ENCODE measurements around the gene OTX2.

The OTX2 gene

DNA sequence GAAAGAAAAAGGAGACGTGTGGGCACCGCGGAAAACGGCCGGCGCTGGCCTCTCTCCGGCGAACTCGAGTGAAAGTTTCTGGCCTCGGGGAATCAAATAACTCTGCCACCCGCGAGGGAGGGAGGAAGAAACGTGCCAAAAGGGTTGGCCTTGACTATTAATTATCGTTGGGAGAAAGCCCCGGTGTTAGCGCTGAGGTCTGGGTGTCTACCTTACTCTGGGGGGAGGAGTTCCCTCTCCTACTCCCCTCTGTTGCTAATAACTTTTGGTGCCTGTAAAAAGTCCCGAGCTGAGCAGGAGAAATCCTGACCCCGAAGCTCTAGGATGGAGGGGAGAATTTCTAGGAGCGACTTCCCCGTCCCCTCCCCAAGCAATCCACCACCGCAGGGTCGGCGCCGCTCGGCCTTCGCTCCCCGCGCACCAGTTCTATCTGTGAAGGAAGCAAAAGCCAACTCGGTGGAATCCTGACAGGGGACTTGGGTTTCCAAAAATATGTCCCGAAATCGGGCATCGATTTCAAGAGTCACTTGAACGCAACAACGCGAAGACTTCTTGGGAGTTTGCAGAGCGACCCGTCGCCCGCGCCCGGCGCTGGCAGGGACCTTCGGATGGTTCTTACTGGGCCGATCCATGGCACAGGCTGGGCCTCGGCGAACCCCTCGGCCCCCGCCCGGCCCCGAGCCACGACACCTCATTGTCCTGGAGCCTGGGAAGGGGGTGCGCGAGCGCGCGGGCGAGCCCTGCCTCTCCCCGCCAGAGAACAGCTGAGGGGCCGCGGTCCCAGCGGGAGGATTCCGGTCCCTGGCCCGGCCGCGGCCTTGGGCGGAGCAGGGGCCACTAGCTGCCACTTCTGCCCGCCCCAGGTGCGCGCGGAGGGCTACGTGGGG, 1.7 kb downstream of the OTX2 start:
- in situ Hi-C loops (cut with MboI; ENCODE audit: low pct_unique_long_range_greater_than_20kb, low sequenced_read_pairs, unreplicated experiment) = no loop called here

DNA sequence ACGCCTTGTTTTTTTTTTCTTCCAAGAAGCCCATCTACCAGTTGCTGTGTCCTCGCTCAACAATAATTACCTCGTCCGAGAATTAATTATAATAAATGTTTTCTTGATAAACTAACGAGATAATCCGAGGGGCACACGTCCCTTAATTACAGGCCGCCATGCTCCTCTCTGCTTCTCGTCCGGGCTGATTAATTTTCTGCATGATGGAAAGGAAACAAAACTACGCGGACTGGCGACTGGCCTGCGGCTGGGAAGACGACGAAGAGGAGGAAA, 2.2 kb downstream of the OTX2 start:
- TF ChIP-seq, protein P1, sequence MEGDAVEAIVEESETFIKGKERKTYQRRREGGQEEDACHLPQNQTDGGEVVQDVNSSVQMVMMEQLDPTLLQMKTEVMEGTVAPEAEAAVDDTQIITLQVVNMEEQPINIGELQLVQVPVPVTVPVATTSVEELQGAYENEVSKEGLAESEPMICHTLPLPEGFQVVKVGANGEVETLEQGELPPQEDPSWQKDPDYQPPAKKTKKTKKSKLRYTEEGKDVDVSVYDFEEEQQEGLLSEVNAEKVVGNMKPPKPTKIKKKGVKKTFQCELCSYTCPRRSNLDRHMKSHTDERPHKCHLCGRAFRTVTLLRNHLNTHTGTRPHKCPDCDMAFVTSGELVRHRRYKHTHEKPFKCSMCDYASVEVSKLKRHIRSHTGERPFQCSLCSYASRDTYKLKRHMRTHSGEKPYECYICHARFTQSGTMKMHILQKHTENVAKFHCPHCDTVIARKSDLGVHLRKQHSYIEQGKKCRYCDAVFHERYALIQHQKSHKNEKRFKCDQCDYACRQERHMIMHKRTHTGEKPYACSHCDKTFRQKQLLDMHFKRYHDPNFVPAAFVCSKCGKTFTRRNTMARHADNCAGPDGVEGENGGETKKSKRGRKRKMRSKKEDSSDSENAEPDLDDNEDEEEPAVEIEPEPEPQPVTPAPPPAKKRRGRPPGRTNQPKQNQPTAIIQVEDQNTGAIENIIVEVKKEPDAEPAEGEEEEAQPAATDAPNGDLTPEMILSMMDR (IDR thresholded peaks at IDR 0.05; ENCODE audit: extremely low read depth, insufficient read depth, missing control alignments) = no peak
- in situ Hi-C loops (cut with MboI; ENCODE audit: low pct_unique_long_range_greater_than_20kb, low sequenced_read_pairs, unreplicated experiment) = no loop called here
- no peak for DNase-seq (ENCODE audit: low spot score)

More for the DNA sequence above, 1.7 kb downstream of the OTX2 start:
- TF ChIP-seq, protein P1 (IDR thresholded peaks at IDR 0.05; ENCODE audit: extremely low read depth, insufficient read depth, missing control alignments) = no peak
- no peak for DNase-seq (ENCODE audit: low spot score)

DNA sequence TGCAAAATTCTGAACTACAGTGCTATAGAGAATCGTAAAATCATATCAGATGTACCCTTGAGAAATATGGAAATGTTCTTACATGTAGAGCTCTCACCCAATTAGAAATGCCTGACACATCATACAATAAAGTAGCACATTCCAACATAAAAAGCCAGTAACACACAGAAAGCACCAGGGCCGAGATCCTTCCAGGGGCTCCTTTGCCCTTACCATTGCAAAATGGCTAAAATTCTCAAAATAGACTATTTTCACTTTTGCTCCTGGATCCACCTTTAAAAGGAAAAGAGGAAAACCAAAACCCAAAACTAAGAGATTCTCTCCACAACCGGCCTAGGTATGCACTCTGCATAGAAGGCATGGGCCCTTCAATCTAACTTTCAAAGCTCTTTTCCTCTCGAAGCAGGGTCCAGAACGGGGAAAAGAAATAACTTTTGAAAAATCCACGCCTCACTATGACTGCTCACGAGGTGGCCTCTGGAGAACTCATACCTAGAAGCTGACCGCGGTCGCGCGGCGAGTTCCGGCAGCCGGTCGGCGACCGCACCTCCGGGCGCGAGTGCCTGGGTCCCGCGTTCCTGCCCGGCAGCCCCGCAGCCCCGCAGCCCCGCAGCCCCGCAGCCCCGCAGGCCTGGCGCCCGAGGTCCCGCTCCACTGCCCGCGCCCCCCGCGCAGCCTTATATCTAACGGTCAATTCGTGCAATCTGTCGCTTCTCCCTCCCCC, 2.7 kb downstream of the OTX2 start:
- DNase-seq (ENCODE audit: low spot score) = no peak
- in situ Hi-C loops (cut with MboI; ENCODE audit: low pct_unique_long_range_greater_than_20kb, low sequenced_read_pairs, unreplicated experiment) = no loop called here
- TF ChIP-seq, protein P1 (IDR thresholded peaks at IDR 0.05; ENCODE audit: extremely low read depth, insufficient read depth, missing control alignments) = no peak

DNA sequence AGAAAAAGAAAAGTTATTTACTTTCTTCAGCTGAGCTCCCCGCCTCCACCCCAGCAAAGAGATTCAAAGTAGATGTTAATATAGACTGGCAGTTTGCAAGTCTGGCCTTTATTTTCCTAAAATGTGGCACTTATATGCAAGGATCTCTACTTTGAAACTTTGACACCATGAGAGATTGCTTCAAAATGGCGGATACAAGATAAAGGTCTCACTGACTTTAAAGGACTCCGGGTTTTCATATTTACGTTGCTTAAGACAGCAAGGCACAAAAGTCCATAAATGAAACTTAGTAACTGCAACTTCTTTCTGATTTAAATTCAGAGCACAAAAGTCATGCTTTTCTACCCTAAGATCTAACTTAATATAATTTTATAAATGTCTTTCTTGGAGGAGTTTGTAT, 3.5 kb downstream of the OTX2 start:
- TF ChIP-seq, protein P1 (IDR thresholded peaks at IDR 0.05; ENCODE audit: extremely low read depth, insufficient read depth, missing control alignments) = no peak
- no peak for DNase-seq (ENCODE audit: low spot score)
- in situ Hi-C loops (cut with MboI; ENCODE audit: low pct_unique_long_range_greater_than_20kb, low sequenced_read_pairs, unreplicated experiment) = no loop called here

DNA sequence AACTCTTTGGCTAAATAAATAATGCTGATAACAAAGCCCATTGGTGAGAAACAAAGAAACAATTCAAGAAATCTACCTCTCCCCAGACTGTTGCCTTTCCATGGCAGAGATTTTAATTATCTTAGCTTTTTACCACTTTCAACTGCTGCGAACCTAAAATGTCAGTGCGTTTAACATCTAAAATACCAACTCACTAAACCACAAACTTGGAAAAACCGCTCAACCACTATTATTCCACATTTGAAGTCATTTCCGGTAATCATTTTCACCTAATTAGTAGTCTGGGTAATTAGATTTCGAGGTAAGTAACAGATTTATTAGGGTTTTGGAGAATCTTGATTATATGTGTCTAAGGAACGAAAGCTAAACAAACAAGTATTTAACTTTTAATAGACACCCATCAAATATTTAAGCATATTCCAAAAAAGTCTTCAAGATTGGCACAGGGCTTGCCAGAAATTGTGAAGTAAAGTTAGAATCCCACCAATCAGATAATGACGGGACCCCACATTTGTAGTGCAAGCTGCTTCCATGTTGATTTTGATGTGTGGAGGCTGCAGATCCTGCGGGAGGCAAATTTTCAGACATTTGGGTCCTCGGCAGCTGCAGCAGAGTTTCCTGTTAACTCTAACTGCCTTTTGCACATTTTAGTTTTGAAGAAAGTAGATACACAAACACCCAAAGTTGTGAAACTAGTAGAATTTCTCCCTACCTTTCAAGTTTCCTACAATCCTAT, 4.1 kb downstream of the OTX2 start:
- DNase-seq (ENCODE audit: low spot score) = no peak
- TF ChIP-seq, protein P1 (IDR thresholded peaks at IDR 0.05; ENCODE audit: extremely low read depth, insufficient read depth, missing control alignments) = no peak
- in situ Hi-C loops (cut with MboI; ENCODE audit: low pct_unique_long_range_greater_than_20kb, low sequenced_read_pairs, unreplicated experiment) = no loop called here

DNA sequence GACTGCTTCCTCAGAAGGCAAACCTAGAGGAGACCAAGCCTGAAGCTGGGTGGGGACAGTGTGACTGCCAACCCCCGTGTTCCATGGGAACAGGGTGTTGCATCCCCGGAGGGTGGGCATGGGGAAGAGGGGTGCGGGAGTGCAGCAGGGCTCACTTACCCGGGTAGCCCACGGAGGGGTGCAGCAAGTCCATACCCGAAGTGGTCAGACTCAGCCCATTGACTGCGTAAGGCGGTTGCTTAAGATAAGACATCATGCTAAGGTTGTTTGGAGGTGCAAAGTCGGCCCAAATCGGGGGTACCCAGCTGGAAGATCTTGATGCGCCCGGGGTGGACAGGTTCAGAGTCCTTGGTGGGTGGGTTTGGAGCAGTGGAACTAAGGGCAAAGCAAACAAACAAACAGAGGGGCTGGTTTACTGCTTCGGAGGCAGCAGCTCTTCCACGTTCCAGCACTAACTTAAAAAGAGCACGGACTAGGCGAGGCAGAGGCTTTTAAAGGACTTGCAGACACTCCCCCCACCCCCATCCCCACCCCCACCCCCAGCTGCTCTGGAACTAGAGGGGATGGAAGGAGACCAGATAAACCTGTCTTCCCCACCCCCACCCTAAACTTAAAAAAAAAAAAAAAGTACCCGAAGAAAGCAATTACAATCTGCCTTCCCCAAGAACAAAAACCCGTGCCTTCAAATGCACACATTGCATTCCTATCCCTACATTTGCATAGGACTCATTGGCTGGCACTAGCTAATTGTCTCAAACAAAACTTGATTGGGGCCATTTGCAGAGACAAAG, 4.9 kb downstream of the OTX2 start:
- no peak for DNase-seq (ENCODE audit: low spot score)
- TF ChIP-seq, protein P1 (IDR thresholded peaks at IDR 0.05; ENCODE audit: extremely low read depth, insufficient read depth, missing control alignments) = no peak
- in situ Hi-C loops (cut with MboI; ENCODE audit: low pct_unique_long_range_greater_than_20kb, low sequenced_read_pairs, unreplicated experiment) = no loop called here
